H1 (cell line): ENCODE data around the gene KLHL17. TPM values are rescaled to one million over a fixed set of nuclear protein-coding genes. Genes with fewer than 3 reads are reported as not detected.

Experiments
- ASH2L ChIP-seq: fragments of 200-600, 300-600 bp; sonication (generic); IDR thresholded peaks from one replicate; pipeline ENCODE4 v1.7.1; 2017; ENCODE audit warnings: low read length
- BACH1 ChIP-seq: IDR thresholded peaks from 2 replicates; pipeline ENCODE4 v1.6.1; 2012; ENCODE audit warnings: low read length, improper control_type of control experiment
- BCL11A ChIP-seq, 2 experiments: IDR thresholded peaks; one replicate each; pipeline ENCODE4 v1.6.1; 2011; ENCODE audit warnings: low read depth in 2 of 2, low read length in 2 of 2, mild to moderate bottlenecking in 2 of 2
- CBX5 ChIP-seq: fragments of 300-800, 300-1000 bp; sonication (generic); IDR thresholded peaks from 2 replicates; pipeline ENCODE4 v1.7.1; 2016; ENCODE audit warnings: antibody characterized with exemption, low read length, low read depth
- CBX8 ChIP-seq: fragments of 300-800, 300-1000 bp; sonication (generic); IDR thresholded peaks from 2 replicates; pipeline ENCODE4 v1.7.1; 2016; ENCODE audit warnings: low read depth, low read length, borderline replicate concordance
- CEBPB ChIP-seq: IDR thresholded peaks from 2 replicates; pipeline ENCODE4 v1.6.1; 2012; ENCODE audit warnings: low read depth, low read length
- EP300 ChIP-seq, 2 experiments: IDR thresholded peaks; 1 replicate in 1 of 2; 2 replicates in 1 of 2; pipeline ENCODE4 v1.6.1; 2011 to 2012; ENCODE audit warnings: low read depth in 2 of 2, low read length in 2 of 2, mild to moderate bottlenecking in 2 of 2, borderline replicate concordance in 1 of 2, inconsistent platforms in 1 of 2, moderate library complexity in 1 of 2
- EZH2 ChIP-seq: fragments of 200-600 bp; sonication (generic); IDR thresholded peaks from 2 replicates; pipeline ENCODE4 v1.7.1; 2012; ENCODE audit warnings: low read depth, mild to moderate bottlenecking, moderate library complexity, low read length, inconsistent platforms; ENCODE audit not compliant: severe bottlenecking
- KDM4A ChIP-seq: IDR thresholded peaks from one replicate; pipeline ENCODE4 v1.7.1; 2012; ENCODE audit warnings: low read depth, mild to moderate bottlenecking, moderate library complexity, low read length, inconsistent platforms; ENCODE audit not compliant: severe bottlenecking
- NANOG ChIP-seq: IDR thresholded peaks from 2 replicates; pipeline ENCODE4 v1.6.1; 2011; ENCODE audit warnings: low read length, low read depth, mild to moderate bottlenecking, inconsistent platforms; ENCODE audit not compliant: insufficient read depth, poor library complexity, severe bottlenecking
- POLR2A ChIP-seq, 2 experiments: IDR thresholded peaks; 1 replicate in 1 of 2; 2 replicates in 1 of 2; pipeline ENCODE4 v1.6.1; 2011; ENCODE audit warnings: low read depth in 2 of 2, low read length in 2 of 2, mild to moderate bottlenecking in 2 of 2; ENCODE audit errors: control extremely low read depth in 1 of 2
- POU5F1 ChIP-seq: IDR thresholded peaks from 2 replicates; pipeline ENCODE4 v1.6.1; 2011; ENCODE audit warnings: low read depth, mild to moderate bottlenecking, low read length, moderate library complexity
- SIRT6 ChIP-seq: IDR thresholded peaks from one replicate; pipeline ENCODE4 v1.7.1; 2012; ENCODE audit warnings: low read length, inconsistent platforms
- SP4 ChIP-seq: IDR thresholded peaks from 2 replicates; pipeline ENCODE4 v1.6.1; 2012; ENCODE audit warnings: low read length, inconsistent platforms
- TAF7 ChIP-seq: optimal IDR thresholded peaks from 2 replicates; pipeline ENCODE3; 2011; ENCODE audit warnings: low read depth, mild to moderate bottlenecking, inconsistent platforms, low read length, moderate library complexity, borderline replicate concordance
- TBP ChIP-seq: IDR thresholded peaks from 2 replicates; pipeline ENCODE4 v1.6.1; 2011; ENCODE audit warnings: low read depth, low read length, improper control_type of control experiment
- ZNF274 ChIP-seq: IDR thresholded peaks from 2 replicates; pipeline ENCODE4 v1.7.0; 2012; ENCODE audit warnings: low read length, borderline replicate concordance; ENCODE audit errors: extremely low read depth
- polyA plus RNA-seq, 7 experiments: library from polyadenylated mRNA; depleted of rRNA in 3 of 7; stranded (reverse) in 5 of 7; unstranded in 2 of 7; fragments of >200 nt in 5 of 7; fragments of 200-250 nt in 2 of 7; gene quantifications; 1 replicate in 5 of 7; 2 replicates in 1 of 7; 4 replicates in 1 of 7; pipeline versions ENCODE4 v1.2.1 to v1.2.3, GENCODE V29; 2011 to 2013; ENCODE audit warnings: missing spikeins in 2 of 7, mixed read lengths in 2 of 7
- total RNA-seq: library from RNA; stranded (reverse); fragmentation: NEBNext Ultra II Directional; extraction: Animal tissue kit (Norgen Biotek cat#: 25700); gene quantifications from 2 replicates; pipeline ENCODE4 v1.2.1, GENCODE V29; 2021
- TF ChIP-seq, protein P1 (sequence below): IDR thresholded peaks from 2 replicates; pipeline ENCODE4 v1.6.1; 2012; ENCODE audit warnings: inconsistent platforms
- TF ChIP-seq, protein P2 (sequence below): IDR thresholded peaks from 2 replicates; pipeline ENCODE4 v1.6.1; 2011; ENCODE audit warnings: low read depth, mild to moderate bottlenecking, low read length; ENCODE audit not compliant: insufficient read depth
- TF ChIP-seq, protein P3 (sequence below): IDR thresholded peaks from 2 replicates; pipeline ENCODE4 v1.6.1; 2012; ENCODE audit warnings: inconsistent platforms

KLHL17 gene
- total and polyA plus RNA-seq, 2 of the 8 experiments (the other 6 are each of a cell fraction or from before 2014, with no cell fraction given), result 32.6 to 36.1 TPM

GRCh38 chr1:958823-959730, 1.3 kb upstream of the KLHL17 start, which contains the start of gene NOC2L (continued):
- TF ChIP-seq, protein P1, sequence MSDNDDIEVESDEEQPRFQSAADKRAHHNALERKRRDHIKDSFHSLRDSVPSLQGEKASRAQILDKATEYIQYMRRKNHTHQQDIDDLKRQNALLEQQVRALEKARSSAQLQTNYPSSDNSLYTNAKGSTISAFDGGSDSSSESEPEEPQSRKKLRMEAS, result peak; percentile 80
- no peak for TF ChIP-seq CBX5
- no peak for TF ChIP-seq EP300 (IDR thresholded peaks at IDR 0.05; ENCODE audit: borderline replicate concordance in 1 of 2, low read depth in 2 of 2, low read length in 2 of 2)
- no peak for TF ChIP-seq POU5F1
- no peak for TF ChIP-seq SP4
- TF ChIP-seq TAF7, result no peak
- TF ChIP-seq CBX8, result no peak
- peak; percentile 42 for TF ChIP-seq ASH2L
- no peak for TF ChIP-seq BCL11A (IDR thresholded peaks at IDR 0.05; ENCODE audit: low read depth in 2 of 2, low read length in 2 of 2)
- TF ChIP-seq, protein P2, sequence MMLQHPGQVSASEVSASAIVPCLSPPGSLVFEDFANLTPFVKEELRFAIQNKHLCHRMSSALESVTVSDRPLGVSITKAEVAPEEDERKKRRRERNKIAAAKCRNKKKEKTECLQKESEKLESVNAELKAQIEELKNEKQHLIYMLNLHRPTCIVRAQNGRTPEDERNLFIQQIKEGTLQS, result no peak
- no peak for TF ChIP-seq BACH1
- TF ChIP-seq KDM4A, result peak; percentile 72
- TF ChIP-seq SIRT6, result no peak
- no peak for TF ChIP-seq CEBPB
- TF ChIP-seq POLR2A (IDR thresholded peaks at IDR 0.05; ENCODE audit: control extremely low read depth in 1 of 2, low read depth in 2 of 2, low read length in 2 of 2), result no peak
- TF ChIP-seq, protein P3, sequence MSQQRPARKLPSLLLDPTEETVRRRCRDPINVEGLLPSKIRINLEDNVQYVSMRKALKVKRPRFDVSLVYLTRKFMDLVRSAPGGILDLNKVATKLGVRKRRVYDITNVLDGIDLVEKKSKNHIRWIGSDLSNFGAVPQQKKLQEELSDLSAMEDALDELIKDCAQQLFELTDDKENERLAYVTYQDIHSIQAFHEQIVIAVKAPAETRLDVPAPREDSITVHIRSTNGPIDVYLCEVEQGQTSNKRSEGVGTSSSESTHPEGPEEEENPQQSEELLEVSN, result no peak
- no peak for TF ChIP-seq EZH2
- no peak for TF ChIP-seq ZNF274
- TF ChIP-seq TBP, result peak; percentile 46; the same call in 1 of the 2 replicates
- no peak for TF ChIP-seq NANOG
- TF ChIP-seq, all 59 proteins: peak for 13
